GM12891 (cell line): ENCODE measurements around the gene MOAP1.

Experiments
- POLR2A ChIP-seq: IDR thresholded peaks from 2 replicates; pipeline ENCODE4 v1.6.1; 2011; ENCODE audit warnings: low read depth, low read length, control low read depth
- POLR2AphosphoS5 ChIP-seq: IDR thresholded peaks from 2 replicates; pipeline ENCODE4 v1.6.1; 2011; ENCODE audit warnings: low read depth, low read length, control low read depth
- SPI1 ChIP-seq: IDR thresholded peaks from 2 replicates; pipeline ENCODE4 v1.6.1; 2011; ENCODE audit warnings: low read depth, low read length, control low read depth

GRCh38 chr14:93135399-93135798, 49.3 kb downstream of the MOAP1 start:
- no peak for TF ChIP-seq POLR2A
- TF ChIP-seq POLR2AphosphoS5 = no peak
- TF ChIP-seq SPI1 = no peak
